A673 (cell line): ENCODE measurements around the gene SLX9.

Experiments
- EZH2 ChIP-seq: fragments of 200-600 bp; sonication (generic); IDR thresholded peaks from 2 replicates; pipeline ENCODE4 v1.6.1; 2017; ENCODE audit warnings: borderline replicate concordance, low read depth, mild to moderate bottlenecking, mixed read lengths, antibody characterized with exemption, low read length; ENCODE audit not compliant: poor library complexity, severe bottlenecking
- TF ChIP-seq, protein P1 (sequence below): fragments of 300-800, 200-600 bp; sonication (generic); conservative IDR thresholded peaks from 2 replicates; pipeline ENCODE4 v1.5.1; 2017; ENCODE audit warnings: low read depth, mild to moderate bottlenecking, antibody characterized with exemption, low read length, moderate library complexity, mixed read lengths

DNA sequence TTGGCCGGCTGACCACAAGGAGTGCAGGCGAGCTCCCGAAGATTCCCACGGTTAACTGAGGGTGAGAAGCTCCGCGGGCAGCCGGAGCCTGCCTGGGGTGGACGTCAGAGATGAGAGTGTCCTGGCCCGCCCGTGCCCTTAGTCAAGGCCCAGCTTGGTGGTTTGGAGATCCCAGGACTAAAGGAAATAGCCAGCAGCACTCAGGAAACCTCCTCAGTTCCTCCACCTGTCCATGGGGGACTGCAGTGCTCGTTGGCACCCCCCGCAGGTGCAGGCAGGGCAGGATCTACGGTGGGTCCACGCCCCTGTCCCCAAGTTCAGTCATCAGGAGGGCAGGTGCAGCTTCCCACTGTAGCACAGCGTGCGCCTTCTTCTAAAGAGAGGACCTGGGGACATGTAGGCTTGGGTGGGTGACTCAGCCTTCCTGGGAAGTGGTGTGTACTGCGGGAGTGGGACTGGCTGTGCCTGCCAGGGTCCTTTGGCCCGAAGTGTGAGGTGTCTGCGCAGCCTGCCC is 32.5 kb downstream of the SLX9 start:
- TF ChIP-seq, protein P1, sequence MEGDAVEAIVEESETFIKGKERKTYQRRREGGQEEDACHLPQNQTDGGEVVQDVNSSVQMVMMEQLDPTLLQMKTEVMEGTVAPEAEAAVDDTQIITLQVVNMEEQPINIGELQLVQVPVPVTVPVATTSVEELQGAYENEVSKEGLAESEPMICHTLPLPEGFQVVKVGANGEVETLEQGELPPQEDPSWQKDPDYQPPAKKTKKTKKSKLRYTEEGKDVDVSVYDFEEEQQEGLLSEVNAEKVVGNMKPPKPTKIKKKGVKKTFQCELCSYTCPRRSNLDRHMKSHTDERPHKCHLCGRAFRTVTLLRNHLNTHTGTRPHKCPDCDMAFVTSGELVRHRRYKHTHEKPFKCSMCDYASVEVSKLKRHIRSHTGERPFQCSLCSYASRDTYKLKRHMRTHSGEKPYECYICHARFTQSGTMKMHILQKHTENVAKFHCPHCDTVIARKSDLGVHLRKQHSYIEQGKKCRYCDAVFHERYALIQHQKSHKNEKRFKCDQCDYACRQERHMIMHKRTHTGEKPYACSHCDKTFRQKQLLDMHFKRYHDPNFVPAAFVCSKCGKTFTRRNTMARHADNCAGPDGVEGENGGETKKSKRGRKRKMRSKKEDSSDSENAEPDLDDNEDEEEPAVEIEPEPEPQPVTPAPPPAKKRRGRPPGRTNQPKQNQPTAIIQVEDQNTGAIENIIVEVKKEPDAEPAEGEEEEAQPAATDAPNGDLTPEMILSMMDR, result 0 out of 2 replicates have a peak, but pooled peaks have one; percentile 13
- no peak for TF ChIP-seq EZH2
